Erythroblast (primary cell): ENCODE measurements around the gene PDPN.

Source experiments
- DNase-seq, 2 experiments: peaks; one replicate each; lab custom pipeline; 2025; lab: John Stamatoyannopoulos, UW
- GATA1 ChIP-seq: IDR thresholded peaks from 2 replicates; pipeline ENCODE4 v1.6.1; 2011; ENCODE audit warnings: low read depth, mild to moderate bottlenecking, control low read depth, low read length, moderate library complexity
- POLR2A ChIP-seq: IDR thresholded peaks from 2 replicates; pipeline ENCODE4 v1.6.1; 2011; ENCODE audit warnings: mild to moderate bottlenecking, low read length

Gene PDPN

DNA sequence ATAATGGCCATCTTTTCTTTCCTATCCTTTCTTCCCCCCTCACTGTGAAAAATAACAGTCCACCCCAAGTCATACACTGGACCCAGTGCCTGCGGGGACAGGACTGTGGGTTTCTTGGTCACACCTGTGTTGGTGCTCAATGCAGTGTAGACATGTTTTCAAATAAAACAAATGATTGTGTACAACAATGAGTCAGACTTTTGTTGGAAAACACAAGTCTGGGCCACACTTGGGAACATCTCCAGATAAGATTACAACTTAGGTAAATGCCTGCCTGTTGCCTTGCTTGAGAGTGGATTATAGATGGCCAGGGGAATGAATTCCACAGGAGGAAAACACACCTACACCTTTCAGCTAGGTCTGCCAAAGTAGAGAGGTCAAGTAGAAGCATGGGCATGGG is 34.1 kb downstream of the PDPN start:
- DNase-seq = no peak
- TF ChIP-seq GATA1 = no peak

DNA sequence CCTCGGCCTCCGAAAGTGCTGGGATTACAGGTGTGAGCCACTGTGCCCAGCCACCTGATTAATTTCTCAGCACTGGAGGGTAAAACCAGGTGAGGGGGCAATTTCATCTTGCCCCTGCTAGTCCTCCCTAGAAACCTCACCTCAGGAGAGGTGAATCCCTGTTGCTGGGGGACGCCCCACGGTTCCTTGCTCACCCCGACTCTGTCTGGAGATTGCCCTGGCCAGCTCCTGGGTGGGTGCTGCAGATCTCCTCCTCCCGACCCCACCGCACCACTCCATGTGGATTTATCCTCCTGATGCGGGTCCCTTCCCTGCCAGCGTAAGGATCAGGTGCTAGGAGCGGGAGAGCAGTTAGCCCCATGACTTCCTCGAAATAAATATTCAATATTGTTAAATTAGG is 34.9 kb downstream of the PDPN start:
- no peak for DNase-seq
- TF ChIP-seq POLR2A = no peak
- TF ChIP-seq GATA1 = no peak

DNA sequence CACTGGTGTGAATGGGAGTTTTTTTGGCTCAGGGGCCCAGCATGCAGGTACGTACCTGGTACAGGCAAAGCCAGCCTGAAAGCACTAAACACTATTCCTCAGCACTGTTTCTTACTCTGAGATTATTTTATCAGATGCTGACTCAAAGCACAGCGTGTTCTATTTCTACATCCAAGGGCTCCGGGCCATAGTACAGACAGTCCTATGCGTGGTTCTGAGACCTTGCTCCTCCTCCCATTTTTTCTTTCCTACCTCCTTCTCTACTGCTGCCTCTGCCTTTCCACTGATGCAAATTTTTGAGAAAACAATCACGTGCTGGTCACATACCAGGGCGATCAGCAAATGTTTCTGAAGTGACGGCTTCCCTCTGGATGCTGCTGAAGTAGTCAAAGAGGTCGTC is 36.3 kb downstream of the PDPN start:
- DNase-seq = no peak
- TF ChIP-seq POLR2A = no peak
- no peak for TF ChIP-seq GATA1

DNA sequence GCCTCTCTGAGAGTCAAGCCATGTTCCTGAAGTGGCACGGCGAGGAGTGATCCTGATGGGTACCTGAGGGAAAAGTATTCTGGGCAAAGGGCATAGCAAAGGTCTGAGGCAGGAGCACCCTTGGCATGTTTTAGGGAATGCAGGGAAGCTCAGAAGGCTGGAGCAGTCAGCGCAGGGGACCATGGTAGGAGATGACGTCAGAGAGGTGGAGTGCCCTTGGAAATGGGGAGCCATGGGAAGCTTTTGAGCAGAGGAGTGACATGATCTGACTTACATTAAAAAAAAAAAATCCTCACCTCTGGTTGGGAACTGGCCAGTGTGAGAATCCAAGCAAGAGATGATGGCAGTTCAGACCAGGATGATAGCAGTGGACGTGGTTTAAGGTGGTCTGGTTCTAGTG is 37.2 kb downstream of the PDPN start:
- TF ChIP-seq GATA1 (no peak), POLR2A (no peak)
- DNase-seq = no peak

DNA sequence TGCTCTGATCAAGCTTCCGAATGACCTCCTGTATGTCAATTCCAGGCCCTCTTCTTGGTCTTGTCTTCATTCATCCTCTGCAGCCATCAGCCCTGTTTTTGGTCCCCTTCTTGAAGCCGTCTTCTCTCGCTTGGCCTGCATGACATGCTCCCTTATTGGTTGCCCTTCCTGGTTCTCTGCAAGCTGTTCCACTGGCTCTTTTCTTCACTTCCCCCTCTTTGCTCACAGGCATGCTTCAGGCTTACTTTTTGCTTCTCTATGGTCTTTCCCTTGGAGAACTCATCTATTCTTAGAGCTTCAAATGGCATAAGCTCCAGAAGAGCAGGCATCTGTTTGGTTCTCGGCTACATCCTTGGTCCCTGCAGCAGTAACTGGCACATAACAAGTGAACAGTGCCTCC is 38.8 kb downstream of the PDPN start:
- TF ChIP-seq GATA1 (no peak), POLR2A (no peak)
- no peak for DNase-seq

DNA sequence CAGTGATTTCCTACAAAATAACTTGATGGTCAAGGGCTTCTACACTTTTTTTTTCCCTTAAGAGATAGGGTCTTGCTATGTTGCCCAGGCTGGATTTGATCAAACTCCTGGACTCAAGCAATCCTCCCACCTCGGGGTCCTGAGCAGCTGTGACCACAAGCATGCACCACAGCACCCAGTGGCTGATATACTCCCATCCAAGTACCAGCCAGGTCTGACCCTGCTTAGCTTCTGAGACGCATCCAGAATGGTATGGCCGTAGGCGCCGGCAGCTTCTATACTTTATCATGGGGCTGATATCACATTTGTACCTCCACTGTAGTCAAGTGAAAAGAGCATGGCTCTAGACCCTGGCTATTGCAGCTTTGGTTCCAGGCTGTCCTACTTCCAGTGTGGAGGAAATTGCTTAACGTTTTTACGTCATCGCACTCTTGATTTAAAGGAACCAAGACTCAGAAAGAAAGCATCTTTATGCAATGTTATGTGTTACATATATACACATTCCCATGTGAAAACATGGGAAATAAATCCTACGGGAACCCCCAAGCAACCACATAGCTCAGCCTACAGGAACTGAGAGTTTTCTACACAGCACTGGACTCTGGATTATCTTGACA is 39.5 kb downstream of the PDPN start:
- DNase-seq = no peak

DNA sequence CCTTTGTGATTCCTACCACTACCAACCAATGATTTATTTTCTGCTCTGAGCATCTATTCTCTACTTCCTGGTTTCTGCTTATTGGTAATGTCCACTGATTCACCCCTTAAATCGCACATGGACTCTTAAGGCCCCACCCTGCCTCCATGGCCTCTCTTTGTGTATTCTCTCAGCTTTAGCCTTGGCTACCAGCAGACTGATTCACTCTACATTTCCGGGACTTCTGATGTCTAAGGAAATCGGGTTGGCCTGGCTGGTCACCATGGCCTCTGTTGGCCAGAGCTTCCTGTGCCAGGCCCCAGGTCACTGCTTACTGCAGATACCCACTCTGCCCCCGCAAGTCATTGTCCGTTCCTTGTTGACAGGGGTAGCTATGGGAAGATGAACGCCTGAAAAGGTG is 40.9 kb downstream of the PDPN start:
- DNase-seq = no peak
- TF ChIP-seq GATA1 (no peak), POLR2A (no peak)

More for the DNA sequence above, 39.5 kb downstream of the PDPN start:
- TF ChIP-seq GATA1 (no peak), POLR2A (no peak)

DNA sequence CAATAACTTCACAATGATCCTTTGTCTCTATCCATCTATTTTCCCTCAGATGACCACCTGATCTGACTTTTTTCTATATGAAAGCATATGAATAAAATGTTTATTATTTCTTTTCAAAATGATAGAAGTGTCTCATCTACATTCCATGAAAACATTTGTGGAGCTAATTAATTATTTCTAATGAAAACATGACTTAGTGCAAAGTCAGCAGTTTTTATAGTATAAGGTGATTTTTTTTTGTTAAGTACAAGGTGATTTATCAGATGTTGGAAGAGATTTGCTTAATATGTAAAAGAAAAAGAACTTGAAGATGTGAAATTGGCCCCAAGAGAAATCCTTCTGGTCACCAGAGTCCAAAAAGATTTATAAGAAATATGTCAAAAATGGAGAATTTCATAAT is 43.5 kb downstream of the PDPN start:
- TF ChIP-seq POLR2A (no peak), GATA1 (no peak)
- no peak for DNase-seq

DNA sequence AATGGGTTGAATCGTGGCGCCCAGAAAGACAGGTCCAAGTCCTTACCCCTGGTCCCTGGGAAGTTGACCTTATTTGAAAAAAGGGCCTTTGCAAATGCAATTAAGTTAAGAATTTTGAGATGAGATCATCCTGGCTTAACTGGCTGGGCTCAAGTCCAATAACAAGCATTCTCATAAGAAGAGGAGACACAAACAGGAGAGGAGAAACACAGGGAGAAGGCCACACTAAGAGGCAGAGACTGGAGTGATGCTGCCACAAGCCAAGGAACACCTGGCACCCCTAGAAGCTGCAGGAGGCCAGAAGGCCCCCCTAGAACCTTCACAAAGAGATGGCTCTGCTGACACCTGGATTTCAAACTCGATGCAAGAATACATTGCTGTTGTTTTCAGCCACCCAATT is 44.6 kb downstream of the PDPN start:
- TF ChIP-seq GATA1 = no peak
- no peak for TF ChIP-seq POLR2A
- no peak for DNase-seq

DNA sequence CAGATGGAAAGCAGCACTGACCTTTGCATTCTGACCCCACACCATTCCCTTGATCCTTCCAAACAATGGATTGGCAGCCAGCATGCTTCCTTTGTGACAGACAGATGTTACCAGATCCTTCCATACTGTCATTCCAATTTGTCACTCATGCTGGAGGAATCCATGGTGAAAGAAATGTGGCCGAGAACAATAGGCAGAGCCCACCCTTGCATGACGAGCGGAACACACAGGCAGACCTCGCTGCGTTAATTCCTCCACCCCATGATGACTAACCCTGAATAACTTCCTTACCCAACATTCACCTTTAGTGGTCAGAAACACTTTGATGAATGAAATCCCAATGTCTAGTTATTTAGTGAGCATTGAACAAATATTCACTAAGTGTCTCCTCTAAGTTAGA is 45.1 kb downstream of the PDPN start:
- no peak for DNase-seq
- TF ChIP-seq GATA1 (no peak), POLR2A (no peak)

DNA sequence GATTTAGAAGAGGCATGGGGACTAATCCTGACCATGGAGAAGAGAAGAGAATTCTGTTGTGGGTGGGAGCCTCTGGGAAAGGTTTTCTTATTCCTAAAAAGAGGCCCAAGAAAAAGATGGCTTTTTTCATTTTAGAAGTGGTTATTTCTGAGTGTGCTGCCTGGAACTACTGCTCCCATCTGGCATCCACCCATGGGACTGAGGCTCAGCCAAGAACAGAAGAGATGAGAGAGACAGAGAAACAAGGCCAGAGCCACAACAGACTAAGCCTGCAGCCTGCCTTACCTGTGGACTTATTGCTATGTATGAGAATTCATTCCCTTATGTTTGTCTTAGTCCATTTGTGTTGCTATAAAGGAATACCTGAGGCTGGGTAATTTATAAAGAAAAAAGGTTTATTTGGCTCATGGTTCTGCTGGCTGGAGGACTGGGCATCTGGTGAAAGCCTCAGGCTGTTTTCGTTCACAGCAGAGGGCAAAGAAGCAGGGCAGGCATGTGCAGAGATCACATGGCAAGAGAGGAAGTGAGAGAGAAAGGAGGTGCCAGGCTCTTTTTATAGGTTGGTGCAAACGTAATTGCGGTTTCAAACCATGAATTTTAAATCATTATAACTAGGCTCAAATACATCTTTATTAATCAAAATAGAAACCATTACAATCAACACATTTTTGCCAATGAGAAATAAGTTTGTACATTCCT is 58.8 kb downstream of the PDPN start:
- no peak for DNase-seq
- TF ChIP-seq GATA1 = no peak
- no peak for TF ChIP-seq POLR2A

DNA sequence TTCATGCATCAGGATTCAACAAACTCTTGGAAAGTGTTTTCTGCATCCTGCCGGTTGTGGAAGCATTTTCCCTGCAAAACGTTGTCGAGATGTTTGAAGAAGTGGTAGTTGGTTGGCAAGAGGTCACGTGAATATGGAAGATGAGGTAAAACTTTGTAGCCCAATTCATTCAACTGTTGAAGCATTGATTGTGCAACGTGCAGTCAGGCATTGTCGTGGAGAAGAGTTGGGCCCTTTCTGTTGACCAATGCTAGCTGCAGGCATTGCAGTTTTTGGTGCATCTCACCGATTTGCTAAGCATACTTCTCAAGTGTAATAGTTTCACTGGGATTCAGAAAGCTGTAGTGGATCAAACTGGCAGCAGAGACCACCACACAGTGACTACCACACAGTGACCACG is 59.4 kb downstream of the PDPN start:
- no peak for DNase-seq
- TF ChIP-seq GATA1 = no peak
- no peak for TF ChIP-seq POLR2A

DNA sequence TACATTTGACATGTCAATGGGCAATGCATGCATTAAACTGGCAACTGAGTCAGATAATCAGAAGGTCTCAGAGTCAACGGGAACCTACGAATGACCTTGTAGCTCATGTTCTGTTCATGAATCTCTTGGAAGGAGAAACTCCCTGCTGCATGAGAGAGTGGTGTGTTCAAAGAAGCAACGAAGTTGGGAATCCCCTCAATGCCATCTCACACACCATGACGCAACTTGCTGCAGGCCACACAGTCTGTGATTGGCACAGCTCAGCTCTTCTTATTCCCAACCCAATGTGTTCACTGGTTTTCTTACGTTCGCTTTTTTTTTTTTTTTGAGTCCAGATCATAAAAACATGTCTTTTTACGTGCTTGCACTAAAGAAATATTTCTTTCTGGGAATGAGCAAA is 62.9 kb downstream of the PDPN start:
- no peak for DNase-seq

DNA sequence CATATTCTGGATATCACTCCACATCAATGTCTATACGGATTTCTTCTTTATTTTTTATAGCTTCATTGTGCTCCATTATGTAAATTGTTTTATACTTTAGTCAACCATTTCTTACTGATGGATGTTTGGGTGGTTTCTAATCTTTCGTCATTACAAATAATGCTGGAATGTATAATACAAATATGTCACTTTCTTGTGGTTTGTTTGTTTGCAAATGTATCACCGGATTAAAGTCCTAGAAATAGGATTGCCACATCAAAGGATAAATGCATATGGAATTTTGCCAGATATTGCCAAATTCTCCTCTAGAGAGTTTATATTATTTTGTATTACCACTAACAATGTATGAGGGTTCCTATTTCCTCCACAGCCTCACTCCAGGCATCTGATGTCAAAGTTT is 67.6 kb downstream of the PDPN start:
- TF ChIP-seq GATA1 (no peak), POLR2A (no peak)
- DNase-seq = no peak

More for the DNA sequence above, 62.9 kb downstream of the PDPN start:
- TF ChIP-seq GATA1 (no peak), POLR2A (no peak)

DNA sequence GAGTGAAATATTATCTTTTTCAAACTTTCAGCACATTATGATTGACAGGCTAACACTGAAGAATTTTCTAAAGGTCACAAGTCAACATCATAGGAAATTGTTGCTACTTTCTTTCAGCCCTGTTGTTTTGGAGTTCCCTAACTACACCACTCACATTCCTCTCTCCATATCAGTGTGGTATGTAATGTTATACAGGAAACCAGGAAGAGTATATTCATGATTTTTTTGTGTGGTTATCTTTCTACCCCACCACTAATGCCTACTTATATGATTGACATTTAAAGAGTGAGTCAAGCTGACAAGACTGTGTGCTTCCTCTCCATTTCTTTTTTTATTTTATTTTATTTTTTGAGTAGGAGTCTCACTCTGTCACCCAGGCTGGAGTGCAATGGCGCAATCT is 68.6 kb downstream of the PDPN start:
- TF ChIP-seq GATA1 (no peak), POLR2A (no peak)
- no peak for DNase-seq

DNA sequence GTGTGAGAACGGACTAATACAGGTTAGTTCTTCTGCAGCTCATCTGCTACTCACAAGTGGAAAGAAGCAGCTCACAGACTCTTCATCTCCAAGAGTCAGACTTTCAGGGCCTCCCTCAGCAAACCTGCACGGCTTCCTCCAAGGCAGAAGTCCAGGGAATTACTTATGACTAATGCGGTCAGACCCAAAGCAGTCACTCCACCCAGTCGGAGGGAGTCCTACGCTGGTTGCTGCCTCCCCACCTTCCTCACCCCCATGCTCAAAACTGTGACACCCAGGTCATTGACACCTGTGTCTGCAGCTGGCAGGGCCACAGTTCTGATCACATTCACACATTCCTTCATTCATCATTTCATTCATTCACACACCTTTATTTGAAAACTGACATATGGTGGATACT is 77.9 kb downstream of the PDPN start:
- DNase-seq = no peak
- TF ChIP-seq GATA1 (no peak), POLR2A (no peak)
